Activated CD4-positive, alpha-beta T cell treated with anti-CD3 and anti-CD28 coated beads for 4 hours (primary cell): ENCODE measurements around the gene TAS2R46.
"Not testable (repeated sequence)": the region's sequence is repeated elsewhere in the genome, so short reads cannot be mapped to it uniquely, and the experiment has no call there.

Experiments
- DNase-seq, 2 donors: peaks; one replicate each; pipeline ENCODE4 v3.0.0-alpha.2; 2020

The TAS2R46 gene, protein sequence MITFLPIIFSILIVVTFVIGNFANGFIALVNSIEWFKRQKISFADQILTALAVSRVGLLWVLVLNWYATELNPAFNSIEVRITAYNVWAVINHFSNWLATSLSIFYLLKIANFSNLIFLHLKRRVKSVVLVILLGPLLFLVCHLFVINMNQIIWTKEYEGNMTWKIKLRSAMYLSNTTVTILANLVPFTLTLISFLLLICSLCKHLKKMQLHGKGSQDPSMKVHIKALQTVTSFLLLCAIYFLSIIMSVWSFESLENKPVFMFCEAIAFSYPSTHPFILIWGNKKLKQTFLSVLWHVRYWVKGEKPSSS

DNA sequence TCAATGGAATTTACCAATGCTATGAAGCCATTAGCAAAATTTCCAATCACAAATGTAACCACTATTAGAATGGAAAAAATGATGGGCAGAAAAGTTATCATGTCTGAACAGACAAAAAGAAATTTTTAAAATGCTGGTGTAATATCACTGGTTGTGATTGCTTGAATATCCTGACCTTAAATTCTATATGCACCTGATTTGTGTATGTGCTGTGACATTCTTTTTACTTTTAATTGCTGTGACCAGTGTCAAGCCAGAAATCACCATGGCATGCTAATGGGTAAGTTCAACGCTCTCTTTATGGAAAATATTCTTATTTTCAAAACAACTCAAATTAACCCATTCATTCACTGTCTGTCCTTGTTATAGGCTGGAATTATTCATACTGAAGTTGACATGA is at the start of gene TAS2R46:
TAS2R46 (minus strand) TSS at position 101 of the 400 bp plus-strand sequence; CDS start at position 101, 0 bp downstream.
- not testable (repeated sequence) for DNase-seq

DNA sequence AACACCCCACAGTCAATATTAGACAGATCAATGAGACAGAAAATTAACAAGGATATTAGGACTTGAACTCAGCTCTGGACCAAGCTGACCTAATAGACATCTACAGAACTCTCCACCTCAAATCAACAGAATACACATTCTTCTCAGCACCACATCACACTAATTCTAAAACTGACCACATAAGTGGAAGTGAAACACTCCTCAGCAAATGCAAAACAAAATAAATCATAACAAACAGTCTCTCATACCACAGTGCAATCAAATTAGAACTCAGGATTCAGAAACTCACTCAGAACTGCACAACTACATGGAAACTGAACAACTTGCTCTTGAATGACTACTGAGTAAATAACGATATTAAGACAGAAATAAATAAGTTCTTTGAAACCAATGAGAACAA is 49.1 kb upstream of the TAS2R46 start:
- not testable (repeated sequence) for DNase-seq

DNA sequence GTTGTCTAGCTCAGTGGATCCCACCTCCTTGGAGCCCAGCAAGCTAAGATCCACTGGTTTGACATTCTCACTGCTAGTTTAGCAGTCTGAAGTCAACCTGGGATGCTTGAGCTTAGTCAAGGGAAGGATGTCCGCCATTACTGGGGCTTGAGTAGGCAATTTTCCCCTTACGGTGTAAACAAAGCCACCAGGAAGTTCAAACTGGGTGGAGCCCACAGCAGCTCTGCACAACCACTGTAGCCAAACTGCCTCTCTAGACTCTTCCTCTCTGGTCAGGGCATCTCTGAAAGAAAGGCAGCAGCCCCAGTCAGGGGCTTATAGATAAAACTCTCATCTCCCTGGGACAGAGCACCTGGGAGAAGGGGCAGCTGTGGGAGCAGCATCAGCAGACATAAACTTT is 46.8 kb upstream of the TAS2R46 start:
- no peak for DNase-seq

DNA sequence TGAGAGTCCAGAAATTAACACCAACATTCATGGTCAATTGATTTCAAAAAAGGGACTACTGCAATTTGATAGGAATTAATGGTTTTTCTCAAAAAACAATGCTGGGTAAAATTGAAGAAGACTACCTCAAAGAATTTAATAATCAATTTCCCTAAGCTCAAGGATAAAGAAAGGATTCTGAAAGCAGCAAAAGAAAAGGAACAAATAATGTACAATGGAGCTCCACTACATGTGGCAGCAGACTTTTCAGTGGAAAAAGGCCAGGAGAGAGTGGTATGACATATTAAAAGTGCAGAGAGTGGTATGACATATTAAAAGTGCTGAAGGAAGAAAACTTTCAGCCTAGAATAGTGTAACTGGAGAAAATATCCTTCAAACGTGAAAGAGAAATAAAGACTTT is 45.6 kb upstream of the TAS2R46 start:
- no peak for DNase-seq

DNA sequence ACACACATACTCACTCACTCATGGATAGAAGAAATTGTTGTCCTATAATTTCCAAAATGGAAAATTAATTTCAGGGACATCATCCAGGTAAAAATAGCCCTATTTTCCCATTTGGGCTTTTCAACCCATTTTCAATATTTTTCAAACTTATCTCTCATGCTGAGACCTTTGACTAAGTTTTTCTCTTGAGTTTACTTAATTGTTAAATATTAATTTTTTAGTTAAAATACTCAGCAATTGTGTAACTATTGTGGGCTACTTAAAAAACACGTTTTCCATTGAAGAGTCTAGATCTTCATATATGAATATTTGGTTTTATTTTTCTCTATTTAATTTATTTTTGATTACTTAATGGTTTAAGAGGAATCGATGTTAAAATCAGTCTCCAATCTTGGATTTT is 44.2 kb upstream of the TAS2R46 start:
- DNase-seq = no peak

DNA sequence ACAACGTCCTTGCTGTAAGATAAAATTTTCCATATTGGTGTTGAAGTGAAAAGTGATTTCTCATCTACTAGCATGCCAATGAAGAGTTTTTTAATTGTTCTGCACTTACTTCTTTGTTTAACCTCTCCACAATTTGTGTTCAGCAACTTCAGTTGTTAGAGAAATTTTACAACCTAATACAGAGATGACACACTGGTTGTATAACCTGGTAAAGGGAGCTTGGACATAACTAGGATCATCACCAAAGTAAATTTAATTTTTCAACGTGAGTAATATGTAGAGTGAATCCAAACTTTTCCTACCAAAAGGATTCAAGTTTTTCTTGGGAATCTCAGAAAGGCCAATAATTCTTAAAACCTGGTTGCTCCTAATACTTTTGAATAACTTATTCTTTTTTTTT is 43.5 kb upstream of the TAS2R46 start:
- no peak for DNase-seq

DNA sequence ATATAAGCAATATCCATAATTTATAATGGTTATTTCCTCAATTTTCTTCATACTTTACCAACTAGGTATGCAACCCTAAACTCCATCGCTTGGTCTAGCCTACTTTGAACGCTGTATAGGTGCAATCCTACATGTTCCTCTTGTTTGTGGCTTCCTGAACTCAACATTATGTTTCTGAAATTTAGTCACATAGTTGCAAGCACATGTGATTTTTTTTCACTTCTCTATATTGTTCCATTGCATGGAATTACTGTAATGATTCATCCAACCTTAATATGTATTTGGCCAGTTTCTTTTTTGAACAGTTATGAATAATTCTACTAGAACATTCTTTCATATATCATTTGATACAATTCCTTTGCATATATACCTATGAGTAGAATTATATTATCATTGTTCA is 32.8 kb upstream of the TAS2R46 start:
- DNase-seq = not testable (repeated sequence)

DNA sequence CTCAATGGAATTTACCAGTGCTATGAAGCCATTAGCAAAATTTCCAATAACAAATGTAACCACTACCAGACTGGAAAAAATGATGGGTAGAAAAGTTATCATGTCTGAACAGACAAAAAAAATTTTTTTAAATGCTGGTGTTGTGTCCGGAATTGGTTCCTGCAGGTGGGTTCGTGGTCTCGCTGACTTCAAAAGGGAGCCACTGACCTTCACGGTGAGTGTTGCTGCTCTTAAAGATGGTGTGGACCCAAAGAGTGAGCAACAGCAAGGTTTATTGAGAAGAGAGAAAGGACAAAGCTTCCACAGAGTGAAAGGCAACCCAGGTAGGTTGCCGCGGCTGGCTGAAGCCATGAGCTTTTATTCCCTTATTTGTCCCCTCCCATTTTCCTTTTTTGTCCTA is 30.0 kb upstream of the TAS2R46 start, which contains the start of gene TAS2R43:
TAS2R43 (minus strand) TSS at position 186 of the 400 bp plus-strand sequence; CDS start at position 102, 84 bp downstream.
- DNase-seq = no peak

DNA sequence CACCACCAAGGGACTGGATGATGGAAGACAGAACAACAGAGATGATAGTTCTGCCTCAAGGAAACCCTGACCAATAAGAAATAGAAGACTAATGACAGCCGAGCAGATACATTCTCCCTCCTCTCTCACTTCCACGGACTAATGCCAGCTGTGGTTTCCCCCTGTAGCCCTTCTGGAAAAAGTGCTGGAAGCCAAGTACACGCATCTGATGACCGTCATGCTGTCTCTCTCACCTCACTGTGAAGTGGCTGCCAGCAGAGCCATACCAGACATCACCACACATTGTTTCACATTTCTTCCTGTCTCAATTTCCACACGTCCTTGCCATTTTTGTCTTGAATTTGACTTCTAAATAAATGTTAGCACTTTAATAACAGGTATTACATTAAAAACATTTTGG is 27.2 kb upstream of the TAS2R46 start:
- DNase-seq = no peak

DNA sequence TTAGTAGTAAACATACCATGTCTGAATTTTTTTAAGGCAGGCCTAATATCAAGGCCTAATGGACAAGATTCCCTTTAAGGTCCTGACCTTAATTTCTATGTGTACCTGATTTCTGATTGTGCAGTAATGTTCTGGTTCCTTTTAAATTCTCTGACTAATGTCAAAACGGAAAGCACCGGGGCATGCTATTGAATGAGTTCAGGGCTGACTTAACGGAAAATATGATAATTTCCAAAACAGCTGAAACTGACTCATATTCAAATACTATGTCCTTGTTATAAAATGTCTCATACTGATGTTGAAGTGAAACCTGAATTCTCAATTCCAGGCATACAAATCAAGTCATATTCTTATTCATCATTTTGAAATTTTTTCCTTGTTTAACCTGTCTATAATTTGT is 23.3 kb upstream of the TAS2R46 start:
- DNase-seq = peak in 1 of 2 donors; percentile 17

DNA sequence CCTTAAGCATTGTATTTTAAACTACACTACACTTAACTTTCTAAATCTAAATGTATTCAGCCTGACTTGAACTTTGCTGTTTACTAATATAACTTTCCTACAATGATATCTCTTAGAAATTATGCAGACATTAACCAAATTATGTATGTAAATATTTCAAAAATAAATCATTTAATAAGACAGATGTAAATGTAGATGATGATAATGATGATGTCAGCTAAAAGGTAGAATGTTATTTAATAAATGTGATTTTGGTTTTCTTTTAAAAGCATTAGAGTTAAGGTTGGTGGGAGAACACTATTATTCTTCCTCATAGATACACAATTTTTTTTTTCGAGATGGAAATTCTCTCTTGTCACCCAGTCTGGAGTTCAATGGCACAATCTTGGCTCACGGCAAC is 19.9 kb upstream of the TAS2R46 start:
- no peak for DNase-seq

DNA sequence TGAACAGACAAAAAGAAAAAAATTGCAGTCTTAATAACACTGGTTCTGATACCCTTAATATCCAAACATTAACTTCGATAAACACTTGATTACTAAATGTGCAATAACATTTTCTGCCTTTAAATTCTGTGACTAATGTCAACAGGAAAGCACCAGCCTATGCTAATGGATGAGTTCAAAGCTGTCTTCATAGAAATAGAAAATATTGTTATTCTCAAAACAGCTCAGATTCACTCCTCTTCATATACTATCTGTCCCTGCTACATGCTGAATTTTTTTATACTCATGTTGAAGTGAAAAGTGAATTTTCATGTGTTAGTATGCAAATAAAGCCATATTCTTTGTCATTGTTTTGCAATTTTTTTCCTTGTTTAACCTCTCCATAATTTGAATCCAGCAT is 16.2 kb upstream of the TAS2R46 start:
- DNase-seq = no peak

DNA sequence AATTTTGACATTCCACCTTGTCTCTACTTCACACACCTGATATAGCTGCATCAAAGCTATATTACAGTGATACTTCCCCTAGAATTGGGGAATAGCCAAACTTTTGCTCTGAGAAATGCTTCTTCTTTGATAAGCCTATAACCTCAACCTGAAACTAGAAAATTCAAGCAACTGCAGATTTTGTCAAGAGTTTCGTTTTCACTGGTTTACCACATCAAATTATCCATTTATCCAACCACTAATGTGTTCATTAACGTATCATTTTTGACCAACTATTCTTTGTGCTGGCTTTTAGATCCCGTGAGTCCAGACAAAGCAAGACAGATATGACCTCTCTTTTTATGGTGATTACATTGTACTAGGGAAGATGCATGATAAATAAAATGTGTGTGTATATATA is 13.5 kb upstream of the TAS2R46 start:
- DNase-seq = no peak

DNA sequence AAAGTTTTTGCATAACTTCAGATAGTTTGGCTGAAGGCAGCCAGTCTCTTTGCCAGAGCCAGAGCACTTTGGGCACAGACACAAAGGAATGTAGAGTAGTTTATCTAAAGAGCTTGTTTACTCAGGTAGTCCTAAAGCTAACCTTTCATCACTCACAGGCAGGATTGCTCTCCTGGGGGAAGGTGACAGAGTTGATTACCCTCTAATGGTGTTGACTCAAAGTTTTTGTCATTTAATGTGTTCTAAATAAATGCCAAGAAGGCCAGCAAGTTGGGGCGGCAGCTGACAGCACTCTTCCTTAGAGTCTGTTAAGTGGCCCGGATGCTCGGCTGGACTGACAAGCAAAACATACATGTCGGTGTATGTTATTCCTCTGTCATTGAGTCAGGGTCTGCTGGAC is 9.3 kb upstream of the TAS2R46 start:
- DNase-seq = no peak

DNA sequence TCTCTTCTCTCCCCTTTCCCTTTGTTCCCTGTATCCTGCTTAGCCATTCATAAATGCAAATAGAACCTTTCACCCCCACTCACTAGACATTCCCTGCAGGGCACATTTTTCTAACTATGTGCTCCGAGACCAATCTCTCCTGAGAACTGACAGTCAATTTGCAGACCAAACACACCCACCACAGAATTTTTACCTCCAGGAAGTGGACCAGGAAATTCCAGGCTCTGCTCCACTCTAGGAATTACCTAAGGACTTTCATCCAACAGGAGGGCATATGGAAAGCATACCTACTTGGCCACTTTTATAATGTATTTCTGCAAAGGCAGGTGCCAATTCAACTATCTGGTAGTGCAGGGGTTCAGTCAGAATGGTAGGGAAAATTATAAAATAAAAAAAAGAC is 8.9 kb upstream of the TAS2R46 start:
- DNase-seq = no peak

DNA sequence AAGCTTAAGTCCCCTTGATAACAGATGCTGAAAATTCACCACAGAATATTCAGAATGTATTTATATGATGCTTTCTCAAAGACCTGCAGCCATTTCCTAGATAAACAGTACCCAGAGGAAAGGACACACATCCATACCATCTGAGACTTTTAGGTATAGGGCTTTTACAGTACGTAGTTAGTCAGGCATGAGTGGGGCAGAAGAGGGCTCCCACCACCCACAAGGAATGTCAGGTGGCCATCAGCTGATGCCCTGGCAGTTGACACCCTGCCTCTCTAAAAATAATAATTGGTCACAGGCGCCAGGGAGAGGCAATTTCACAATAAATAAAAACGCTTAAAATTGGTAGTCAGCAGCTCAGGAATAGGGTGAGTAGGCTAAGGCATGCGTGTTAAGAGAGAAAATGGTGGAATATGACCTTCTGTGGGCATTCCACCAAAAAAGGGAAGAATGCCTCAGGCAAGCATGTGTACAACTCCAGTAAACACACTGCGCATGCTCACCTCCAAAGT is 7.8 kb upstream of the TAS2R46 start:
- DNase-seq = no peak

DNA sequence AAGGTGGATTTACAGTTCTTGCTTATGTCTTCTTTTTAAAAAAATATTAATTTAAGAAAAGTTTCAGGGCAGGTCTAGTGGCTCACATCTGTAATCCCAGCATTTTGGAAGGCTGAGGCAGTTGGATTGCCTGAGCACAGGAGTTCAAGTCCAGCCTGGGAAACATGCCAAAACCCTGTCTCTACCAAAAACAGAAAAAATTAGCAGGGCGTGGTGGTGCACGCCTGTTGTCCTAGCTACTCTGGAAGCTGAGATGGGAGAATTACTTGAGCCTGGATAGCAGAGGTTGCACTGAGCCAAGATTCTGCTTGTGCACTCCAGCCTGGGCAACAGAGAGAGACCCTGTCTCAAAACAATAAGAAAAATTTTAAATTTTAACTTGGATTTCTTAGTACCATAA is 5.4 kb upstream of the TAS2R46 start:
- DNase-seq = no peak

DNA sequence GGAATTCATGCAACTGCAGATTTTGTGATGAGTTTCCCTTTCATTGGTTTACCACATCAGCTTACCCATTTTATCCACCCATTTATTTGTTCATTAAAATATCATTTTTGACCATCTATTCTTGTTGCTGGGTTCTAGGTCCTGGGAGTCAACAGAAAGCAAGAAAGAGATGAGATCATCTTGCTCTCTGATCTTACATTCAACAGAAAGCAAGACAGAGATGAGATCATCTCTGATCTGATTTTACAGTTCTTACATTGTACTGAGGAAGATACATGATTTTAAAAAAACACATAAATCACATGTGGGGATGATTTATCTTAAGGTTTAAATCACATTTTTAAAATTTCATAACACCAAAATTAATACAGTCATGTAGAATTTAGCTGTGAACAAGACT is 2.3 kb downstream of the TAS2R46 start:
- no peak for DNase-seq

DNA sequence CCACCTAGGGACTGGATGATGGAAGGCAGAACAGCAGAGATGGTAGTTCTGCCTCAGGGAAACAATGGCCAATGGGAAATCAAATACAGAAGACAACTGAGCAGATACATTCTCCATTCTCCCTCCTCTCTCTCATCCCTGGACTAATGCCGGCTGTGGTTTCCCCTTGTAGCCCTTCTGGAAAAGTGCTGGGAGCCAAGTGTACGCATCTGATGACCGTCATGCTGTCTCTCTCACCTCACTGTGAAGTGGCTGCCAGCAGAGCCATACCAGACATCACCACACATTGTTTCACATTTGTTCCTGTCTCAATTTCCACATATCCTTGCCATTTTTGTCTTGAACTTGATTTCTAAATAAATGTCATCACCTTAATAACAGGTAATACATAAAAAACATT is 3.1 kb downstream of the TAS2R46 start:
- no peak for DNase-seq

DNA sequence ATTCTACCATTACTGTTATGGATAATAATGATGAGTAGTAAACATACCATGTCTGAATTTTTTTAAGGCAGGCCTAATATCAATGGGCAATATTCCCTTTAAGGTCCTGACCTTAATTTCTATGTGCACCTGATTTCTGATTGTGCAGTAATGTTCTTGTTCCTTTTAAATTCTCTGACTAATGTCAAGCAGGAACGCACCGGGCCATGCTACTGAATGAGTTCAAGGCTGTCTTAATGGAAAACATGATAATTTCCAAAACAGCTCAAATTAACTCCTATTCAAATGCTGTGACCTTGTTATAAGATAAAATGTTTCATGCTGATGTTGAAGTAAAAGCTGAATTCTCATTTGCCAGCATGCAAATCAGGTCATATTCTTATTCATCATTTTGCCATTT is 6.8 kb downstream of the TAS2R46 start:
- DNase-seq = no peak

DNA sequence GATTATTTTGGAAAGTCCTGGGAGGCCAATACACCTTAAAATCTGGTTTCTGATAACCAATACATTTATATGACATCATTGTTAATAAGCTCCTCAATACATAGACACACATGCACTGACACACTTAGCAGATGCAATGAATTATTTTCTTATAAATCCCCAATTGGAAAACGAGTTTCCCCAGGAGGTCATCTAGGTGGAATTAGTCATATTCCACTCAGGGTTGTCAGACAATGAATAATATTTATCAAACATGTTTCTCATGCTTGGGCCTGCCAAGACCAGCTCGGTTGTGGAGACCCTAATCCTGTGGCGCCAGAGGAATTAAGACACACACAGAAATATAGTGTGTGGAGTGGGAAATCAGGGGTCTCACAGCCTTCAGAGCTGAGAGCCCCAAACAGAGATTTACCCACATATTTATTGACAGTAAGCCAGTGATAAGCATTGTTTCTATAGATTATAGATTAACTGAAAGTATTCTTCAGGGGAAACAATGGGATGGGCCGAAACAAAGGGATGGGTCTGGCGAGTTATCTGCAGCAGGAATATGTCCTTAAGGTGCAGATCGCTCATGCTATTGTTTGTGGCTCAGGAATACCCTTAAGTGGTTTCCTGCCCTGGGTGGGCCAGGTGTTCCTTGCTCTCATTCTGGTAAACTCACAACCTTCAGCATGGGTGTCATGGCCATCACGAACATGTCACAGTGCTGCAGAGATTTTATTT is 12.1 kb downstream of the TAS2R46 start:
- not testable (repeated sequence) for DNase-seq

DNA sequence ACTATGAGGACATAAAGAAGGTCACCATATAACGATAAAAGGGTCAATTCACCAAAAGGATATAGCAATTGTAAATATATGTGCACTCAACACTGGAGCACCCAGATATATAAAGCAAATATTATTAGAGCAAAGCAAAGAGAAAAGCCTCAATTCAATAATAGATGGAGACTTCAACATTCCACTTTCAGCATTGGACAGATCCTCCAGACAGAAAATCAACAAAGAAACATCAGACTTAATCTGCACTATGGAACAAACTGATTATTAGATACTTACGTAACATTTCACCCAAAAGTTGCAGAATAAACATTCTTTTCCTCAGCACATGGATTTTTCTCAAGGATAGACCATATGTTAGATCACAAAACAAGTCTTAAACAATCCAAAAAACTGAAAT is 20.7 kb downstream of the TAS2R46 start:
- not testable (repeated sequence) for DNase-seq

DNA sequence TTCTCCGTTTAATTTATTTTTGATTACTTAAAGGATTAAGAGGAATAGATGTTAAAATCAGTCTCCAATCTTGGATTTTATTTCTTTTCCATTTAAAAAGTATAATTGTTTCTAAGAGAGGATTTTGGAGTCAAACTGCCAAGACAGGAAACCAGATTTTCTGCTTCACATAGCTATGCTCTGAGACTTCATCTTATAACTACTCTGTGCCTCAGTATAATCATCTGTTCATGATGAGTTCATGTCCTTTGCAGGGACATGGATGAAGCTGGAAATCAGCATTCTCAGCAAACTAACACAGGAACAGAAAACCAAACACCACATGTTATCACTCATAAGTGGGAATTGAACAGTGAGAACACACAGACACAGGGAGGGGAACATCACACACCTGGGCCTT is 21.9 kb downstream of the TAS2R46 start:
- no peak for DNase-seq

DNA sequence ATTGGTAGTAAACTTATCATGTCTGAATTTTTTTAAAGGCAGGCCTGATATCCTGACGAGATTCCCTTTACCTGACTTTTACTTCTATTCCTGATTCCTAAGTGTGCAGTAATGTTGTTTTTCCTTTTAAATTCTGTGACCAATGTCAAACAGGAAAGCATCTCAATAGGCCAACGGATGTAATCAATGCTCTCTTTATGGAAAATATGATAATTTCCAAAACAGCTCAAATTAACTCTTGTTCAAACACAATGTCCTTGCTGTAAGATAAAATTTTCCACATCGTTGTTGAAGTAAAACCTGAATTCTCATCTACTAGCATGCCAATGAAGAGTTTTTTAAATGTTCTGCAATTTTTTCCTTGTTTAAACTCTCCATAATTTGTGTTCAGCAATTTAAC is 22.9 kb downstream of the TAS2R46 start:
- DNase-seq = no peak
